ENCODE measurements around the gene CGNL1.

Gene CGNL1

DNA sequence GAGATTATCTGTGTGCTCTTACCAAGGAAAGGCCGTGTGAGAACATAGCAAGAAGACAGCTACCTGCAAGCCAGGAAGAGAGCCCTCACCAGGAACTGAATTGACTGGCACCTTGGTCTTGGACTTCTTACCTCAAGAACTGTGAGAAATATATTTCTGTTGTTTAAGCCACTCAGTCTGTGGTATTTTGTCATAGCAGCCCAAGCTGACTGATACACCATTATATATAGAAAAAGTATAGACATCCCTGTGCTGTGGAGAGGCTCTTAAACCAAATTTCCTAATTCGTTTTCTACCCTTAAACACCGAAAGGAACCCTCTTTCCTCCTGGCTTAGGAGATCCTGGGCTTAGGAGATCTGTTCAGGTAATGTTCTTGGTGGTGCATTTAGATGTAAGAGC, 44.8 kb downstream of the CGNL1 start:
- H3K4me2 ChIP-seq (ENCODE audit: low read length) = no peak overlapping the region
- no peaks in the 10 kb centered on the region for H4K20me1 ChIP-seq (ENCODE audit: insufficient read depth, low read length)
- H3K27me3 ChIP-seq (ENCODE audit: insufficient read depth, low read length) = no peaks in the 10 kb centered on the region; the same call in 1 of the 2 replicates
- H3K79me2 ChIP-seq (ENCODE audit: insufficient read depth, low read length) = no peaks in the 10 kb centered on the region
- H3K4me3 ChIP-seq (ENCODE audit: low read depth, low read length, poor library complexity, severe bottlenecking) = no peak overlapping the region
- H3K4me1 ChIP-seq (ENCODE audit: insufficient read depth, low read length, severe bottlenecking) = no peaks in the 10 kb centered on the region
- no peaks in the 10 kb centered on the region for H3K36me3 ChIP-seq (ENCODE audit: insufficient read depth, low read length)
- no peak overlapping the region for H3K27ac ChIP-seq (ENCODE audit: low read depth, low read length, poor library complexity, severe bottlenecking)
- H3K9me3 ChIP-seq (ENCODE audit: low read length) = no peaks in the 10 kb centered on the region
- TF ChIP-seq, protein P1, sequence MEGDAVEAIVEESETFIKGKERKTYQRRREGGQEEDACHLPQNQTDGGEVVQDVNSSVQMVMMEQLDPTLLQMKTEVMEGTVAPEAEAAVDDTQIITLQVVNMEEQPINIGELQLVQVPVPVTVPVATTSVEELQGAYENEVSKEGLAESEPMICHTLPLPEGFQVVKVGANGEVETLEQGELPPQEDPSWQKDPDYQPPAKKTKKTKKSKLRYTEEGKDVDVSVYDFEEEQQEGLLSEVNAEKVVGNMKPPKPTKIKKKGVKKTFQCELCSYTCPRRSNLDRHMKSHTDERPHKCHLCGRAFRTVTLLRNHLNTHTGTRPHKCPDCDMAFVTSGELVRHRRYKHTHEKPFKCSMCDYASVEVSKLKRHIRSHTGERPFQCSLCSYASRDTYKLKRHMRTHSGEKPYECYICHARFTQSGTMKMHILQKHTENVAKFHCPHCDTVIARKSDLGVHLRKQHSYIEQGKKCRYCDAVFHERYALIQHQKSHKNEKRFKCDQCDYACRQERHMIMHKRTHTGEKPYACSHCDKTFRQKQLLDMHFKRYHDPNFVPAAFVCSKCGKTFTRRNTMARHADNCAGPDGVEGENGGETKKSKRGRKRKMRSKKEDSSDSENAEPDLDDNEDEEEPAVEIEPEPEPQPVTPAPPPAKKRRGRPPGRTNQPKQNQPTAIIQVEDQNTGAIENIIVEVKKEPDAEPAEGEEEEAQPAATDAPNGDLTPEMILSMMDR (IDR thresholded peaks at IDR 0.05; ENCODE audit: low read length) = no peak
- TF ChIP-seq EZH2 (IDR thresholded peaks at IDR 0.05; ENCODE audit: borderline replicate concordance, low read length) = no peak
- no peaks in the 10 kb centered on the region for H3F3A ChIP-seq (ENCODE audit: insufficient read depth, low read length)
- no peak overlapping the region for H3K9ac ChIP-seq (ENCODE audit: low read length)
- no peak overlapping the region for H2AFZ ChIP-seq (ENCODE audit: low read length)
- no peaks in the 10 kb centered on the region for H3K9me2 ChIP-seq (ENCODE audit: low read depth, low read length)

DNA sequence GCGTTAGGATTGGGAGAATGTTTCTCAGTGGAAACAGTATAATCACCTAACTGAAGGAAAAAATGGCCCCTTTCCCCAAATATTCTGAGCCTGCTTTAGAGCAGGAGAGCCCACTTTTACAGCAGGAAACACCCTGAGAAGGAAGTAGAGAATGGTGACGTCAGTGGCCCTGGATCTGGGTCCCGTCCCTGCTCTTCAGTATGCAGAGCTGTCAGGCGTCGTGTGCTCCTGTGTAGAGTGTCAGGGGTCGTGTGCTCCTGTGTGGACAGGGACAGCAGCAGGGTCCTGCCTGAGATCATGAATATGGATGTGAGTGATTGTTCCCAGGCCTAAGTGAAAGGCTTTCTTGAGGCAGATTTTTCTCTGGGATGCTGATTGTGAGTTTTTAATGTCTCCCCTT, 45.2 kb downstream of the CGNL1 start:
- H3K27ac ChIP-seq (ENCODE audit: low read depth, low read length, poor library complexity, severe bottlenecking) = no peak overlapping the region
- H3K4me3 ChIP-seq (ENCODE audit: low read depth, low read length, poor library complexity, severe bottlenecking) = no peak overlapping the region
- H2AFZ ChIP-seq (ENCODE audit: low read length) = no peak overlapping the region
- TF ChIP-seq, protein P1 (IDR thresholded peaks at IDR 0.05; ENCODE audit: low read length) = no peak
- TF ChIP-seq EZH2 (IDR thresholded peaks at IDR 0.05; ENCODE audit: borderline replicate concordance, low read length) = no peak
- no peaks in the 10 kb centered on the region for H3K79me2 ChIP-seq (ENCODE audit: insufficient read depth, low read length)
- H3F3A ChIP-seq (ENCODE audit: insufficient read depth, low read length) = no peaks in the 10 kb centered on the region
- H3K27me3 ChIP-seq (ENCODE audit: insufficient read depth, low read length) = no peaks in the 10 kb centered on the region; the same call in 1 of the 2 replicates
- no peak overlapping the region for H3K9ac ChIP-seq (ENCODE audit: low read length)
- H3K9me3 ChIP-seq (ENCODE audit: low read length) = no peaks in the 10 kb centered on the region
- no peaks in the 10 kb centered on the region for H3K4me1 ChIP-seq (ENCODE audit: insufficient read depth, low read length, severe bottlenecking)
- no peak overlapping the region for H3K4me2 ChIP-seq (ENCODE audit: low read length)
- H3K9me2 ChIP-seq (ENCODE audit: low read depth, low read length) = no peaks in the 10 kb centered on the region
- H3K36me3 ChIP-seq (ENCODE audit: insufficient read depth, low read length) = no peaks in the 10 kb centered on the region
- H4K20me1 ChIP-seq (ENCODE audit: insufficient read depth, low read length) = no peaks in the 10 kb centered on the region

DNA sequence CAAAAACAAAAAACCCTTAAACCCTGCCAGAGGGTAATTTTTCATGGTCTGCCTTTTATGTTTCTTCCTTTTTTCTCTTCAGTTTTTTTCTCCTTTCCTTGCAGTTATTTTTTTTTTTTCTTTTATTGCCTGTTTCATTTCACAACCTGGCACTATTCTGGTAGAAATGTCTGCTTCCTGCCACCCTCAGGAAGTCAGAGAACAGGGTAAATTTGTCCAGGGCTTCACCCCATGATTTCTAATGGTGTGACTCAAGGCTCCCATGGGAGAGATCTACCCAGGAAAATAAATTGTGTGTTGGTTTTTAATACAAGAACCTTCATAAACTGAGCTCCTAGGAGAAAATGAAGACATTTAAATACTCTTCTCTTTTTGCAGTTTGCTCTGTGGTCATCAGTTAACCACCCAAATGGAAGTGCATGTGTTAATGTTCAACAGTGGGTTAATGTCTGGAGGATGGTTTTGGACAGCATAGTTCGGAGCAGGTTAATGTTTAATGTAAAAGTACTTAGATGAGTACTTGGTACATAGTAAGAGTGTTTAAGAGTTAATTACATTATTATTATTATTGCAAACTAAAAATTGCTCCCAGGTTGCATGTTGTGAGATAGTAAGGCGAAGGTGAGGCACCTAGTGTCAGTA, 45.9 kb downstream of the CGNL1 start:
- no peak overlapping the region for H2AFZ ChIP-seq (ENCODE audit: low read length)
- H3K4me2 ChIP-seq (ENCODE audit: low read length) = no peak overlapping the region
- H3K9me3 ChIP-seq (ENCODE audit: low read length) = no peaks in the 10 kb centered on the region
- H3K36me3 ChIP-seq (ENCODE audit: insufficient read depth, low read length) = no peaks in the 10 kb centered on the region
- no peak overlapping the region for H3K4me3 ChIP-seq (ENCODE audit: low read depth, low read length, poor library complexity, severe bottlenecking)
- no peaks in the 10 kb centered on the region for H3K4me1 ChIP-seq (ENCODE audit: insufficient read depth, low read length, severe bottlenecking)
- no peaks in the 10 kb centered on the region; the same call in 1 of the 2 replicates for H3K27me3 ChIP-seq (ENCODE audit: insufficient read depth, low read length)
- no peak for TF ChIP-seq EZH2 (IDR thresholded peaks at IDR 0.05; ENCODE audit: borderline replicate concordance, low read length)
- TF ChIP-seq, protein P1 (IDR thresholded peaks at IDR 0.05; ENCODE audit: low read length) = no peak
- no peak overlapping the region for H3K9ac ChIP-seq (ENCODE audit: low read length)
- no peak overlapping the region for H3K27ac ChIP-seq (ENCODE audit: low read depth, low read length, poor library complexity, severe bottlenecking)
- no peaks in the 10 kb centered on the region for H3K79me2 ChIP-seq (ENCODE audit: insufficient read depth, low read length)
- H4K20me1 ChIP-seq (ENCODE audit: insufficient read depth, low read length) = no peaks in the 10 kb centered on the region
- no peaks in the 10 kb centered on the region for H3K9me2 ChIP-seq (ENCODE audit: low read depth, low read length)
- no peaks in the 10 kb centered on the region for H3F3A ChIP-seq (ENCODE audit: insufficient read depth, low read length)
